Mucosa of descending colon (tissue), 3 donors: ENCODE results near the gene TAF1. TPM values are rescaled to one million over a fixed set of nuclear protein-coding genes. Genes with fewer than 3 reads are reported as not detected.
"Not testable (repeated sequence)": the region's sequence is repeated elsewhere in the genome, so short reads cannot be mapped to it uniquely, and the experiment has no call there.

Experiments
- ATAC-seq: fragments of 200-7000 bp; cut with Tn5 transposase; one replicate; pipeline ENCODE4 v1.9.1; 2020; ENCODE audit warnings: mild to moderate bottlenecking, moderate library complexity
- DNase-seq, 3 donors: peaks; one replicate each; pipeline ENCODE4 v3.0.0-alpha.2; 2020
- H3K36me3 ChIP-seq: fragments of 200-600 bp; one replicate; pipeline ENCODE4 v1.8.0; 2021; ENCODE audit warnings: low read depth, mild to moderate bottlenecking
- H3K4me1 ChIP-seq: fragments of 200-600 bp; one replicate; pipeline ENCODE4 v1.8.0; 2021; ENCODE audit warnings: low read depth, mild to moderate bottlenecking
- H3K4me3 ChIP-seq: fragments of 200-600 bp; one replicate; pipeline ENCODE4 v1.8.0; 2021; ENCODE audit warnings: mild to moderate bottlenecking
- H3K9me3 ChIP-seq: fragments of 200-600 bp; one replicate; pipeline ENCODE4 v1.8.0; 2021; ENCODE audit warnings: mild to moderate bottlenecking
- intact Hi-C, 2 donors: fragments of 100-400 bp; cut with DNase I in 1 of 2; cut with micrococcal nuclease in 1 of 2; formaldehyde crosslinking; loops; one replicate each; pipeline versions ENCODE4 v1.11.0 to v1.11.1; 2022; cut with DNase I, micrococcal nuclease
- total RNA-seq, 3 donors: library from RNA; stranded (reverse); fragmentation: NEBNext Ultra II Directional in 2 of 3; extraction: Animal tissue kit (Norgen Biotek cat#: 25700) in 2 of 3; gene quantifications; one replicate each; pipeline versions ENCODE4 v1.2.1 to v1.2.4, GENCODE V29; 2021 to 2023
- TF ChIP-seq, protein P1 (sequence below): fragments of 200-600 bp; IDR thresholded peaks from one replicate; pipeline ENCODE4 v1.8.0; 2022; ENCODE audit warnings: antibody characterized with exemption, mild to moderate bottlenecking
- donor health status: DM: no; HTN: no; CAD: no; lungs with moderate emphysema.
- donor health status: DM: no; HTN: no; CAD: no.
- donor health status: DM: no; HTN: yes; CAD: no.

TAF1 gene
- total RNA-seq, 3 donors from 2014 or later, result 28.2 to 44.8 (median 35.4) TPM

DNA sequence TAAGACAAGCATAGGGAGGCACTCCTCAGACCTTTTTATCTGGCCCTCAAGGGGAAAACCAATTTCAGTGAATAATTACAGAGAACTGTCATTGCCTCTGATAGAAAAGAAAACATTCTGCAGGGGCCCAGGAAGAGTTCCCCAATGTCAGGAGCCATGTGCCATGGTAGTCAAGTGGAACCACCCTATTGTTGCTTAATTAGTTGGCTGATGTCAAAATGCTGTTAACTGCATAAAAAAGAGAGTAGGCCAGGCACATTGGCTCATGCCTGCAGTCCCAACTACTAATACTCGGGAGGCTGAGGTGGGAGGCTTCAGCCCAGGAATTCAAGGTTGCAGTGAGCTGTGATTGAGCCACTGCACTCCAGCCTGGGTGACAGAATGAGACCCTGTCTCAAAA is 138.2 kb downstream of the TAF1 start:
- H3K4me1 ChIP-seq, result no peaks in the 10 kb centered on the region
- DNase-seq (no peak), ATAC-seq (no peak)
- TF ChIP-seq, protein P1, sequence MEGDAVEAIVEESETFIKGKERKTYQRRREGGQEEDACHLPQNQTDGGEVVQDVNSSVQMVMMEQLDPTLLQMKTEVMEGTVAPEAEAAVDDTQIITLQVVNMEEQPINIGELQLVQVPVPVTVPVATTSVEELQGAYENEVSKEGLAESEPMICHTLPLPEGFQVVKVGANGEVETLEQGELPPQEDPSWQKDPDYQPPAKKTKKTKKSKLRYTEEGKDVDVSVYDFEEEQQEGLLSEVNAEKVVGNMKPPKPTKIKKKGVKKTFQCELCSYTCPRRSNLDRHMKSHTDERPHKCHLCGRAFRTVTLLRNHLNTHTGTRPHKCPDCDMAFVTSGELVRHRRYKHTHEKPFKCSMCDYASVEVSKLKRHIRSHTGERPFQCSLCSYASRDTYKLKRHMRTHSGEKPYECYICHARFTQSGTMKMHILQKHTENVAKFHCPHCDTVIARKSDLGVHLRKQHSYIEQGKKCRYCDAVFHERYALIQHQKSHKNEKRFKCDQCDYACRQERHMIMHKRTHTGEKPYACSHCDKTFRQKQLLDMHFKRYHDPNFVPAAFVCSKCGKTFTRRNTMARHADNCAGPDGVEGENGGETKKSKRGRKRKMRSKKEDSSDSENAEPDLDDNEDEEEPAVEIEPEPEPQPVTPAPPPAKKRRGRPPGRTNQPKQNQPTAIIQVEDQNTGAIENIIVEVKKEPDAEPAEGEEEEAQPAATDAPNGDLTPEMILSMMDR, result no peak
- no peaks in the 10 kb centered on the region for H3K36me3 ChIP-seq
- H3K9me3 ChIP-seq, result no peaks in the 10 kb centered on the region
- H3K4me3 ChIP-seq, result no peak overlapping the region
- intact Hi-C loops, result no loop called here

DNA sequence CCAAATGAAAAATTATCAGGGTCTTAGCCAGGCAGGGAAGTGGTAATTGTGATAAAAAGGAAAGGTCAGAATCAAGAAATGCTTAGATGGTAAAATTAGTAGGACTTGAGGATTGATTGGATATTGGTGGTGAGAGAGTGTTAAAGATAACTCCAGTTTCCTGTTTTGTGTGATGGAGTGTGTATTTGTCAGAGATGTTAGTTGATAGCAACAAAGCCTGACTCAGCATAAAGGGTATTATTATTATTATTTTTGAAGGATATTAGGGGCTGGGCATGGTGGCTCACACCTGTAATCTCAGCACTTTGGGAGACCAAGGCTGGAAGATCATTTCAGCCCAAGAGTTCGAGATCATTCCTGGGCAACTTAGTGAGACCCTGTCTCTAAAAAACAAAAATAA is 143.1 kb downstream of the TAF1 start:
- ATAC-seq, result no peak
- intact Hi-C loops, result no loop called here
- Histone ChIP-seq H3K36me3 (no peaks in the 10 kb centered on the region), H3K4me3 (no peak overlapping the region), H3K9me3 (no peaks in the 10 kb centered on the region), H3K4me1 (no peaks in the 10 kb centered on the region)
- no peak for DNase-seq
- TF ChIP-seq, protein P1, result no peak

DNA sequence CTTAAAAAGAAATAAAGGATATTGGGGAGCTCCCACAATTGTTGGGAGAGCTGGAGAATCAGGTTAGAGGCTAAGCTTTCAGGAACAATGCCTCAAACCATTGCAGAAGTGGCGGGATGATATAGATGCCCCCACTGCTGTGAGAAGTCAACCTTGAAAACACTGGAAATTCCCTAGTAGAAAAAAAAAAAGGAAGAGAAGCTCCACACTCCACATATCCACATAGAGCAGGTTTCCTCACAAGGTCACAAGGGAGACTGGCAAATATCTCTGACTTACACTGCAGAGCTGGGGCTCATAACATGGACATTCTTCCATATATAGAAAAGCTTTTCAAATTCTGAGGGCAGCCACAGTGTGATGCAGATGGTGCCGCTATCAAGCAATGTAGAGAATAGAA is 144.0 kb downstream of the TAF1 start:
- DNase-seq (no peak), ATAC-seq (no peak)
- H3K9me3 ChIP-seq, result no peaks in the 10 kb centered on the region
- no peaks in the 10 kb centered on the region for H3K36me3 ChIP-seq
- no peaks in the 10 kb centered on the region for H3K4me1 ChIP-seq
- intact Hi-C loops, result no loop called here
- TF ChIP-seq, protein P1, result no peak
- no peak overlapping the region for H3K4me3 ChIP-seq

DNA sequence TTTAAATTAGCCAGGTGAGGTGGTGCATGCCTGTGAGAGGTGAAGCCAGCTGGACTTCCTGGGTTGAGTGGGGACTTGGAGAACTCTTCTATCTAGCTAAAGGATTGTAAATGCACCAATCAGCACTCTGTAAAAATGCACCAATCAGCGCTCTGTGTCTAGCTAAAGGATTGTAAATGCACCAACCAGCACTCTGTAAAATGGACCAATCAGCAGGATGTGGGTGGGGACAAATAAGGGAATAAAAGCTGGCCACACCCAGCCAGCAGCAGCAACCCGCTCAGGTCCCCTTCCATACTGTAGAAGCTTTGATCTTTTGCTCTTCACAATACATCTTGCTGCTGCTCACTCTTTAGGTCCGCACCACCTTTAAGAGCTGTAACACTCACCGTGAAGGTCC is 147.6 kb downstream of the TAF1 start:
- H3K9me3 ChIP-seq, H3K4me1 ChIP-seq, DNase-seq, ATAC-seq, intact Hi-C loops, H3K4me3 ChIP-seq, H3K36me3 ChIP-seq: not testable (repeated sequence)

DNA sequence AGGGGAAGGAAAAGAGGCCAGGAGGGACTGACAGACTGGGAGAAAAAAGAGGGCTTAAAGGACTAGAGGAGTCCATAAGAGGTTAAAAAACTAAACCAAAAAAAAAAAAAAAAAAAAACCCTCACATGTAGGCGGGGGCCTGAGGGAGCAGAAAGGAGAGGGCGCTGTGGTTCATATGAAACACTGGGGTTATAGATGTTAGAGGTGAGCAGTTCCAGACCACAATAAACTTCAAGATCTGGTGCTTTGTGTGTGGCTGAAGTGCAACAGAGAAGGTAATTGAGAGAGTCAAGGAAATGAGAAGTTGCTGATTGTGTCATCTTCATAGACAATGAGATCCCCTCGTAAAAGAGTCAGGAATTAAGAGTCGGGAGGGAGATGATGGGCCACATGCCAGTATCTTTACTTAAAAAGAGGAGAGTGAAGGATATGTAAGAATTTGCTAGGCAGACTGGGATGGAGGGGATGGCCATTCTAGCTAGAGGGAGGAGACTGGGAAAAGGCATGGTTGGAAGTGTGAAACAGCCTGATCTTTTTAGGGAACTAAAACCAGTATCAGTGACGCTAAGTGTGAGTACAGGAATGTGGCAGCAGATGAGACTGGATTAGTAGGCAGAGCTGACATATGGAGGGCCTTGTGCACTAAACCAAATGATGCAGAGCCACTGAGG is 148.3 kb downstream of the TAF1 start:
- intact Hi-C loops, result no loop called here

DNA sequence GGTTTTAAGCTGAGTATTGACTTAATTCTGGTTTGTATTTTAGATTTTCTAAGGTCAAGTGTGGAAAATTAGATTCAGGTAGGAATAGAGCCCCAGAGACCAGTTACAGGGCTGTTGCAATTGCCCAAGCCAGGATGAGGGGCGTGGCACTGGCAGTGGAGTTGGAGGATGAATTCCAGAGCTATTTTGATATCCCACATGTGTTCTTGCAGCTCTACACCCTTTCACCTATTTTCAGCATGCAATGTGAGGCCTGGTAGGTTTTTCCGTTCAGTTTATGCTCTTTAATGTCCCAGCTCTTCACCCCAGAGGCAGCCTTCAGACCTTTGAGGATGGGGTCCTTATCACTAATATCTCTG is 148.9 kb downstream of the TAF1 start:
- no peak overlapping the region for H3K4me3 ChIP-seq
- intact Hi-C loops, result no loop called here
- no peaks in the 10 kb centered on the region for H3K36me3 ChIP-seq
- H3K4me1 ChIP-seq, result no peaks in the 10 kb centered on the region
- ATAC-seq, result no peak
- no peaks in the 10 kb centered on the region for H3K9me3 ChIP-seq
- no peak for DNase-seq
- TF ChIP-seq, protein P1, result no peak

More for the DNA sequence above, 148.3 kb downstream of the TAF1 start:
- no peaks in the 10 kb centered on the region for H3K4me1 ChIP-seq
- no peaks in the 10 kb centered on the region for H3K36me3 ChIP-seq
- TF ChIP-seq, protein P1, result no peak
- H3K4me3 ChIP-seq, result no peak overlapping the region
- H3K9me3 ChIP-seq, result no peaks in the 10 kb centered on the region
- peak; percentile 36 for ATAC-seq
- DNase-seq, result peak in 1 of 3 donors; percentile 15

Other genes with a start within 250 kb of the TAF1 start
- 10 to 100 TPM; 34.4 to 55.4 (median 47.8) TPM for gene MED12, start 247.8 kb upstream of the TAF1 start, total RNA-seq
- gene NLGN3, start 221.5 kb upstream of the TAF1 start, total RNA-seq, result 1 to 10 TPM in 1 of 3 donors, under 1 TPM in 2; 0.46 to 3.1 (median 0.94) TPM
- 10 to 100 TPM; 24.2 to 78.9 (median 58.2) TPM for gene GJB1, start 143.1 kb upstream of the TAF1 start, total RNA-seq
- 10 to 100 TPM; 13.7 to 24.9 (median 16.4) TPM for gene ZMYM3, start 112.2 kb upstream of the TAF1 start, total RNA-seq
- 100 to 1,000 TPM; 166 to 218 (median 197) TPM for gene NONO, start 82.7 kb upstream of the TAF1 start, total RNA-seq
- 1 to 10 TPM; 1.3 to 5.9 (median 1.6) TPM for gene ITGB1BP2, start 64.6 kb upstream of the TAF1 start, total RNA-seq
- gene OGT, start 166.7 kb downstream of the TAF1 start, total RNA-seq, result 100 to 1,000 TPM in 2 of 3 donors, 10 to 100 TPM in 1; 89.4 to 133 (median 120) TPM
- gene GCNA, start 212.1 kb downstream of the TAF1 start, total RNA-seq, result 1 to 10 TPM; 1.2 to 2.0 (median 1.5) TPM